NCI-H1694 treated with DMSO at 0.1 percent for 48 hours (cell line): ENCODE data around the gene UBE2R2.
"Not testable (repeated sequence)": the region's sequence is repeated elsewhere in the genome, so short reads cannot be mapped to it uniquely, and the experiment has no call there.

Experiments
- DNase-seq: peaks from one replicate; lab custom pipeline; 2025; lab: John Stamatoyannopoulos, UW

Gene UBE2R2

GRCh38 chr9:33816327-33817252, at the start of gene UBE2R2:
Gene UBE2R2, plus strand, starts transcription at chr9:33817160. Its CDS starts 598 bp downstream, at chr9:33817758.
- DNase-seq, result peak; percentile 90

GRCh38 chr9:33770156-33770880, 46.6 kb upstream of the UBE2R2 start:
- DNase-seq, result not testable (repeated sequence)

- not testable (repeated sequence) for DNase-seq
Observed at GRCh38 chr9:33773135-33773534, 43.8 kb upstream of the UBE2R2 start.

- DNase-seq, result not testable (repeated sequence)
Observed at GRCh38 chr9:33774074-33774659, 42.8 kb upstream of the UBE2R2 start.

- no peak for DNase-seq
Observed at GRCh38 chr9:33776578-33776977, 40.4 kb upstream of the UBE2R2 start.

- peak; percentile 79 for DNase-seq
Observed at GRCh38 chr9:33778700-33779351, 38.1 kb upstream of the UBE2R2 start.

GRCh38 chr9:33780276-33780675, 36.7 kb upstream of the UBE2R2 start:
- DNase-seq, result no peak

- DNase-seq, result no peak
Observed at GRCh38 chr9:33781736-33782135, 35.2 kb upstream of the UBE2R2 start.

GRCh38 chr9:33782395-33783152, 34.4 kb upstream of the UBE2R2 start:
- DNase-seq, result no peak

GRCh38 chr9:33785914-33786313, 31.0 kb upstream of the UBE2R2 start:
- DNase-seq, result no peak

- no peak for DNase-seq
Observed at GRCh38 chr9:33786681-33787080, 30.3 kb upstream of the UBE2R2 start.

- no peak for DNase-seq
Observed at GRCh38 chr9:33787839-33788238, 29.1 kb upstream of the UBE2R2 start.

- DNase-seq, result not testable (repeated sequence)
Observed at GRCh38 chr9:33789429-33789828, 27.5 kb upstream of the UBE2R2 start.

- DNase-seq, result no peak
Observed at GRCh38 chr9:33791117-33791516, 25.8 kb upstream of the UBE2R2 start.

- DNase-seq, result not testable (repeated sequence)
Observed at GRCh38 chr9:33793496-33793895, 23.5 kb upstream of the UBE2R2 start.

GRCh38 chr9:33794560-33794959, 22.4 kb upstream of the UBE2R2 start:
- DNase-seq, result no peak

- DNase-seq, result no peak
Observed at GRCh38 chr9:33795281-33795680, 21.7 kb upstream of the UBE2R2 start, which contains the start of gene PRSS3. Gene PRSS3, plus strand, starts transcription at chr9:33795561. Its CDS starts 13 bp downstream, at chr9:33795574.

- DNase-seq, result no peak
Observed at GRCh38 chr9:33795819-33796218, 21.1 kb upstream of the UBE2R2 start.

GRCh38 chr9:33796679-33797078, 20.3 kb upstream of the UBE2R2 start:
- not testable (repeated sequence) for DNase-seq

- no peak for DNase-seq
Observed at GRCh38 chr9:33797837-33798236, 19.1 kb upstream of the UBE2R2 start.

GRCh38 chr9:33798545-33798944, 18.4 kb upstream of the UBE2R2 start:
- no peak for DNase-seq
